GM12873 (cell line): Measurements from ENCODE around the gene PADI3.

Source experiments
- CTCF ChIP-seq: IDR thresholded peaks from 2 replicates; pipeline ENCODE4 v1.5.1; 2012; ENCODE audit warnings: low read depth, mild to moderate bottlenecking, moderate library complexity, low read length, control low read depth; ENCODE audit not compliant: insufficient read depth; ENCODE audit errors: missing control alignments

PADI3 gene

DNA sequence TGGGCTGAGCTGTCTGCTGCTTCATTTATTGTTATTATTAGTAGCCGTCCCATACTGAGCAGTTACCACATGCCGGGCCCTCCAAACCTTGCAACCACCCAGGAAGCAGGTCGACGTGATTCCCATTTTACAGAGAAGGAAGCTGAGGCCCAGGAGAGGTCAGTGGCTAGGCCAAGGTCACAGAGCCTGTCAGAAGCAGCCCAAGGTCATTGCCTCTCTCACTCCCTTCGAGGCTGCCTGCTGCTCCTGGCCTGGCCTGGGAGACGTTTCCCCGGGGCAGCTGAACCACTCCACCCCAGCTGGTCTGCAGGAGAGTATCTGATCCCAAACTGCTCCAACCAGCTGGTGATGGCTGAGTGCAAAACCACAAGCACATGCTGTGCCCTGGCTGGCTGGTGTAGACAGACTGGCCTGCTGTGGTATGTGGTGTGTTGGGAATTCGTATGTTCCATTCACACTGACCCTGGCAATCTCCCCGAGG, 65.6 kb downstream of the PADI3 start:
- no peak for TF ChIP-seq CTCF

- TF ChIP-seq CTCF: no peak
These were observed 66.7 kb downstream of the PADI3 start for GRCh38 chr1:17315542-17316130.

DNA sequence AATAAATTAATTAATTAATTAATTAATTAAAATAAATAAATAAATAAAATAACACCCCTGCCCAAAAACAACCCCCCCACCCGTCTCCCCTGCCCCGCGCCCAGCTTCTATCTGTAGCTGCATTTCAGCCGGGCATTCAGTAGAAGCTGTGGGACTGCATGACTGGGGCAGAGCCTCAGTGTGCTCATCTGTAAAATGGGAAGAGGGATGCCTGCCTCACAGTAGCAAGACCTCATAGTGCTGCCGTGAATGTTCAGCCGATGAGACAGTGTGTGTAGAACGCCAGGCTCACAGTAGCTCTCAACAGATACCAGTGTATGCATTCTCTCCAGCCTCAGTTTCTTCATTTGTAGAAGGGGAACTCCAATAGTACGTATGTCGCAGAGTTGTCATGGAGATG, 67.8 kb downstream of the PADI3 start:
- no peak for TF ChIP-seq CTCF

GRCh38 chr1:17318262-17318661, 69.4 kb downstream of the PADI3 start:
- no peak for TF ChIP-seq CTCF

GRCh38 chr1:17319561-17320350, 70.9 kb downstream of the PADI3 start:
- TF ChIP-seq CTCF: no peak

DNA sequence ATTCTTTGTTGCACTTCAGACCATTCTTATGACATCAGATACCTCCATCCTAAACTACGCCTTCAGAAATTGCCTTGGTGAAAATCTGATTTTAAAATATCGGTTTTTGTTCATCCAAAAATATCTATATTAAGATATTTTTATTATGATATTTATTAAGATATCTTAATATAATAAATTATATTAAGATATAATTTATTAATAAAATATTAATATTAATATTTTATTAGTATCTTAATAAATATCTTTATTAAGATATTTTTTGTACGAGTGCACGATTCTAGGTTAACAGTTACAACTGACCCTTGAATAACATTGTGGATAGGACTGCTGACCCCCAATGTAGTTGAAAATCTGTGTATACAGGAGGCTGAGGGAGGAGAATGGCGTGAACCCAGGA, 80.0 kb downstream of the PADI3 start:
- TF ChIP-seq CTCF: no peak

DNA sequence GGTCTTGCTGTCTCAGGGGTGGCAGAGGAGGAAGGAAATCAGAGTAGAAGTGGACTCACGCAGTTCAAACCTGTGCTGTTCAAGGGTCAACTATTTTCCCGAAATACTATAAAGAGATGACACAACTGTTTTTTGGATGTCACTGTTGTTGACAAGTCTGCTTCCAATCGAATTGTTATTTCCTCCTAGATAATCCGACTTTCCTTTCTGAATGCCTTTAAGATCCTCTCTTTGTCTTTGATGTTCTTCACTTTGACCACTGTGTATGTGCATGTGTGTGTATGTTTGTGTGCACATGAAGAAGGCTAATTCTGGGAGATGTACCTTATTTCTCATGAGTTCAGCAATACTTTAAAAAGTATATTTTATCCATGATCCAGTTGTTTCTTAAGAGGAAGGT, 80.7 kb downstream of the PADI3 start:
- no peak for TF ChIP-seq CTCF
